GF-D8 (cell line): Measurements from ENCODE around the gene PLCL1.
A peak's percentile ranks its signal among the peaks of the same experiment; 100 is the strongest.

Source experiments
- DNase-seq: peaks from one replicate; lab custom pipeline; 2025; lab: John Stamatoyannopoulos, UW

Gene PLCL1

DNA sequence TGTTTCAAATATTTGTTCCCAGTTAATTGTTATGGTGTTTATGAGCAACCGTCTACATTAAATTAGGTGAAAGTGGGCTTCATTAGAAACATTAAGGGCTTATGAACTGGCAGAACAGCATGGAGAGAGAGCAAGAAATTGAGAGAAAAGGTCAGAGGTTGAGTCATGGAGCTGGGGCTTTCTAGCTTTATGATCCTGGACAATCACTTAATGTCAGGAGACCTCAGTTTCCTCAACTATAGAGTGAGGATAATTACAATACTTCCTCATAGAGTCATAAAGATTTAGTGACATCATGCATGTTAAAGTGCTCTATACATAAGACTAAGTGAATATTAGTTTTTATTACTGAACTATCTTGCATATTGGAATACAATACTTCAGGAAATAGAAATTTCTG is 83.9 kb downstream of the PLCL1 start:
- DNase-seq: no peak

- DNase-seq: peak; percentile 50
These were observed 84.6 kb downstream of the PLCL1 start for GRCh38 chr2:197889041-197889440.

DNA sequence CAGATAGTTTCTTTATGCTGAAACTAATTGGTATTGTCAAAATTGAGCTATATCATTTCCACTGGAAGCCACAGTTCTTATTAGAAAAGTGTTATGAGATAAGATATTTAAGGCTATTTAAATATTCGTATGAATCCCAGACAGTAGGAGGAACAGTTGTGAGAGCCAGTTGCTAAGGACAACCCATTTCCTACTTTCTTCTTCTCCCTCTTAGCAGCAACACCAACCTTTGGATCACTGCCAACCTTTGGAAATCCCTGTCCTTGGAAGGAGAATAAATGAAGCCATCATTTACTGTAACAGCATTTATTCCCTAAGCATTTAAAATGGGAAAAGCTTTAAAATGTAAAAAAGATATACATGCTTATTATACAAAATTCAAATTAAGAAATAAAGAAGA is 85.8 kb downstream of the PLCL1 start:
- DNase-seq: no peak

GRCh38 chr2:197891897-197892442 is 87.6 kb downstream of the PLCL1 start:
- DNase-seq: no peak

DNA sequence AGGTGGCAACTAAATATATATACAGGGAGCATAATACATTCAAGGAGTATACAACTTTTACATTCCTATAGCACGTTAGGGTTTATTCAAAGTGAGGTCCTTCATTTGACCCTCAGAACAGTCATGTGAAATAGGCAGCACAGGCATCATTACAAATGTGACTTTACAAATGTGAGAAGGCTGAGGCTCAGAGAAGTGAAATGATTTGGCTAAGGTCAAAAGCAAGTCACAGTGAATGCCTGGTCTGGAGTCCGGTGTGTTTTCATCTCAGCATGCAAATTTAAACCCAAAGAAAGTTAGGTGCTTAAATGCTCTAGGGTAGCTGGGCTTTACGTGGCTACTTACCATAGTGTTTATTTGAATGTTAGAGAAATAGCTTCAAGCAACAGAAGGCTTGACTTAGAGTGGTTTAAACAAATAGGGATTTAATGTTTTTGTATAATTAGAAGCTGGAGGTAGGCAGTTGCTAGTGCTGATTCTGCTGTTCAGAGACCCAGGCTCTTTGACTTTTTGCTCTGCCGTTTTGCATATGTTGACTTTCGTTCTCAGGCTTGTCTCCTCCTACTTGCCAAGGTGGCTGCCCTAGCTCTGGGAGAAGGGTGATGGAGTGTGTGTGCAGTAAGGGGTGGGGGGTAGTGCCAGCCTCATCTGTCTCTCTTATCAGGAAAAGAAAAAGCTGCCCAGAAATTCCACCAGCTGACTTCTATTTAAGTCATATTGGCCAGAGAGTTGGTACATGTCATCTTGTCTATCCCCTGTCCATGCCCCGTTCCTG is 89.2 kb downstream of the PLCL1 start:
- DNase-seq: no peak

DNA sequence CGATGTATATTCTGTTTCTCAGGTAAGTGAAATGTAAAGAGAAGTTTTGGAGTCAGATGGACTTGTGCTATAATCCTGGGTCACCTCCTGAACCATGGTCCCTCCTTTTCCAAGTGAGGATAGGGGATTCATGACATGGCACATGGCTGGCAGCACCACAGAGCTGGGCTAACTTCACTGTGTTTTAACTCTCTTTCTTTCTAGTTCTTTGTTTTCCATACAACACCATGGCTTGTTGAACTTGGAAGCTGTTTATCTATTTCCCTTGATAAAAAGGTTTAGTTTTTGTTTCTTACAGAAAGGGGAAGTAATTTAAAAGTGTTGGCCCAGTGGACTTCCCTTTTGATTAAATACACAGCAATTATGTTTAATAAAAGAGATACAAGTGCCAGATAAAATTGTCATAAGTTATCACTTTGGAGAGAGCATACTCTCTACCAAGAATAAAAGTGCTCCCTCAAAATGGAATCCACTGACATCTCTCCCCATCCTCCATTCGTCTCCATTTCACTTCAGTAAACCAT is 90.4 kb downstream of the PLCL1 start:
- DNase-seq: no peak

DNA sequence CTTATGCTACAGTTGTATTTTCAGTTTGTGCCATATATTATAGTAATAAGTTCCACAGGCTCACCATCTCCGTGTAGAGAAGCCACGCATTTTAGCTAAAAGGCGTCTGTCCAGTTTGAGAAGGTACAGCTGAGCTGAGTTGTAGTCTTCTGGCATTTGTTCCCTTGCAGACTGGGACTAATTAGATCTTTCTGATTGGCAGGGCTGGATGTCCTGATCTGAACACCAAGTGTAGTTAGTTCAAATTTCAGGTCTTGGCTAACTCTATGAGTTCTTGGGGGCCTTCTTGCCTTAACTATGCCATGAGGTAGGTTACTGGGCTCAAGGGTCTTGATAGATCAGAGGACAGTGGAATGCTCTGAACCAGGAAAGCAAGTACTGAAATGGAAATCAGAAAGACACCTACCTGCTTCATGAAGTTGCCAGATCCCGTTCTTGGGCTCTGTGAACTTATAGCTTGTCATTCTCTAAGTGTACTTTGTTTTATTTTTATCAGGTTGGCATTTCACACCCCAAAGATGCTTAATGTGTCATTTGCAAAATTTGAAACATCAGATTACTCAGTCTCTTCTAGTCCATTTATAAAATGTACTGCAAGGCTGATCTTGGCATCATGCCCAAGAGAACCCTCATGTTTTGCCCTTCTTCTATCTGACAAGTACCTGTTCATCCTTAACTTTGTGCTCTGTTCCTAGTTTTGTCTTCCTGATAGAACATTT is 93.7 kb downstream of the PLCL1 start:
- no peak for DNase-seq

- no peak for DNase-seq
These were observed 100.1 kb downstream of the PLCL1 start for GRCh38 chr2:197904446-197904845.

DNA sequence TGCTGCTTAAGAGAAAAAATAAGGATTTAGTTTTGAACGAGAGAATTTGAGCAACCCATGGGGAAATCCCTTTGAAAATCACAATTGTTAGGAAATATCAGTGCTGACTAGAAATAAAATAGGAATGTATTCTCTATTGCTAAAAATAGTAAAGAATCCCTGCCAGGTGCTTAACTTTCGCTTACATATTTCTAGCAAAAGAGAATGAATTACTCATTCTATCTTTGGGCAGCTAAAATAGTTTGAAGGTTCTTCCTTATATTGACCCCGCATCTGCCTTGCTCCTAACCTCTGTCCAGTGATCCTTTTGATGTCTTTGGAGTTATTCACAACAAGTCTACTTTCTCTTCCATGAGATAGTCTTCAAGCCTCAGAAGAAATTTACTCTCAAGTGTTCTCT is 103.8 kb downstream of the PLCL1 start:
- no peak for DNase-seq

- DNase-seq: no peak
These were observed 104.8 kb downstream of the PLCL1 start for GRCh38 chr2:197908990-197909776.

- no peak for DNase-seq
These were observed 107.3 kb downstream of the PLCL1 start for GRCh38 chr2:197911667-197912066.

GRCh38 chr2:197913084-197913483 is 108.7 kb downstream of the PLCL1 start:
- no peak for DNase-seq

- DNase-seq: no peak
These were observed 110.4 kb downstream of the PLCL1 start for GRCh38 chr2:197914778-197915177.

GRCh38 chr2:197915548-197916265 is 111.3 kb downstream of the PLCL1 start:
- peak; percentile 72 for DNase-seq

GRCh38 chr2:197919487-197919886 is 115.1 kb downstream of the PLCL1 start:
- DNase-seq: peak; percentile 41

DNA sequence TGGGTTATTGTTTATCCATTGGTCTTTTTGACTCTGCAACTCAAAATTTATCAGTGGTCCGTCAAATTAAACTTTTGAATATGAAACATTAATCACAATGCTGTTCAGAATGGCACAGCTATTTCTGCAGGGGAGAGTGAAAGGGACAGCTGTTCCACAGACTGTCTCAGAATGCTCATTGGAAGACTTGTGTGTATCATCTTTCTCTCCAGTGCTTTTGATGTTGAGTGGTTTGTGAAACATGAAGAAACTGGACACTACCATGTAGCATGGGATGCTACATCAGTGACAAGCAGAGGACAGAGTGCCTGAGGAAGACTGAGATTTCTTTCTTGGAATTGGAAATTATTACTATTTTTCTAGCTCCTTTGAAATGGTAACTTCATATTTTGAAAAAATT is 115.7 kb downstream of the PLCL1 start:
- DNase-seq: no peak

DNA sequence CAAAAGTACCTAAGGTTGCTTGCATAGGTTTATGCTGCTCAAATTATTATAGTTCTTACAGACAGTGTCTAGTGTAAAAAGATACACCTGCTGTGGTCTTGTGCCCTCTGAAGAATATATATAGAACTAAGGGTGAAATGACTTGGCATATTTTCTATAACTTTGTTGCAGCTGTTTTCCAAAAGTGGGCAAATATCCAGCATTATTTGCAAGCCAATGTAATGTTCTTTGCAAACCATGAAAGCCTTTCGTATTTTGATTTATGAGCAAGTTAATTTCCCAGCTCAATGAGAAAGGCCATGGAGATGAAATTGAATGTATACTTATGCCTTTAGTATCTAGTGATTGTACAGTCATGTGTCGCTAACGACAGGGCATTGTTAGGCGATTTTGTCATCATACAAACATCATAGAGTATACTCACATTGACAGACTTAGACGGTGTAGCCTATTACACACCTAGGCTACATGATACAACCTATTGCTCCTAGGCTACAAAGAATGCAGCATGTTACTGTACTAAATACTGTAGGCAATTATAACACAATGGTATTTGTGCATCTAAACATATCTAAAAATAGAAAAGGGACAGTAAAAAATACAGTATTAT is 116.3 kb downstream of the PLCL1 start:
- DNase-seq: no peak

- no peak for DNase-seq
These were observed 120.1 kb downstream of the PLCL1 start for GRCh38 chr2:197924483-197924882.

DNA sequence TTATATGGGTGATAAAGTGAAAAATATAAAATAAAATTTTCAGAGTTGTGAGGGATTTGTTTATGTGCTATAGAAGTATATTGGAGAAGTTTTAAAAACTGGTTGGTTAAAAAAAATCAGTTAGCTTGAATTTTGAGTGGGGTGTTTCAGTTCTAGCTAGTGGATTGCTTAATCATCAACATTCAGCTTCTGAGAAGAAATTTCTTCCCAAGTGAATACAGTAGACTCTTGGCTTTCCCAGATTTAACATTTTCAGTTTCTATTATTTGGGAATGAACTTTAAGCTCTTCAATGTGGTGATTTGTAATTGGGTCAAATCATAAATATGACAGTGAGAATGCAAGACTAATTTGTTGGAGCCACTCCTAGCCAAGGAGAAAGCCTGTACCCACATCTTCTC is 120.8 kb downstream of the PLCL1 start:
- no peak for DNase-seq

DNA sequence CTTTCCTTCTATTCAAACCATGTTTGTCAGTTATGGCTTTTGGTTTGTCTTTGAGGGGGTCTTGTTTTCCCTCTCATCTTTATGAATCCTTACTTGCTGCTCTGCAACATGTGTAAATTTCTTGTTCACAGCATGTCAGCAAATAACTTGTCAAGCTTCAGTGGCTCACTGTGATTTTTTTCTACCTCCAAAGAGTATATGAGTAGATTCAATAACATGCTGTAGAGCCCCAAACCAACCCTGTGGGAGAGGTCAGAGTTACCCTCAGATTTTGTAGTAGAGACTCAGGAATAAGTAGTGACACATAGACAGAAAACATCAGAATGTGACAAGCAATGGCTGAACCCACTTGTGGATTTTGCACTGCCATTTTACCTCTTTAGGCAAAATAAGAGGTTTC is 121.6 kb downstream of the PLCL1 start:
- DNase-seq: no peak

- no peak for DNase-seq
These were observed 122.3 kb downstream of the PLCL1 start for GRCh38 chr2:197926673-197927072.
